Vagina (tissue), 2 donors: Measurements from ENCODE around the gene DRAXIN. TPM values are rescaled to one million over a fixed set of nuclear protein-coding genes. Genes with fewer than 3 reads are reported as not detected.
A peak's percentile ranks its signal among the peaks of the same experiment; 100 is the strongest.

Experiments used
- DNase-seq, 2 donors: peaks; one replicate each; pipeline ENCODE4 v3.0.0-alpha.2; 2017; ENCODE audit errors: extremely low spot score in 2 of 2
- H3K27ac ChIP-seq: fragments of 200-600 bp; sonication (generic); one replicate; pipeline ENCODE4 v1.5.1; 2019
- H3K27me3 ChIP-seq: fragments of 200-600 bp; sonication (generic); one replicate; pipeline ENCODE4 v1.5.1; 2019
- H3K36me3 ChIP-seq, 2 donors: fragments of 200-600 bp; sonication (generic); one replicate each; pipeline ENCODE4 v1.5.1; 2017 to 2019
- H3K4me1 ChIP-seq: fragments of 200-600 bp; sonication (generic); one replicate; pipeline ENCODE4 v1.5.1; 2019
- H3K4me3 ChIP-seq, 2 donors: fragments of 200-600 bp; sonication (generic); 1 replicate in 1 of 2; 2 replicates in 1 of 2; pipeline ENCODE4 v1.5.1; 2016 to 2019
- H3K9me3 ChIP-seq: fragments of 200-600 bp; sonication (generic); one replicate; pipeline ENCODE4 v1.5.1; 2019
- CTCF ChIP-seq, 3 experiments: fragments of 450-650 bp in 2 of 3; fragments of 200-600 bp in 1 of 3; sonication (generic) in 1 of 3; IDR thresholded peaks; one replicate each; pipeline ENCODE4 v1.5.1; 2017 to 2019; ENCODE audit warnings: antibody characterized with exemption in 3 of 3, mild to moderate bottlenecking in 2 of 3, moderate library complexity in 2 of 3
- POLR2A ChIP-seq, 2 donors: fragments of 450-650 bp; IDR thresholded peaks; one replicate each; pipeline ENCODE4 v1.6.1; 2017; ENCODE audit warnings: antibody characterized with exemption in 2 of 2, mild to moderate bottlenecking in 2 of 2, moderate library complexity in 2 of 2
- POLR2AphosphoS5 ChIP-seq, 2 donors: sonication (generic); formaldehyde crosslinking; IDR thresholded peaks; one replicate each; pipeline ENCODE4 v1.9.0; 2017; ENCODE audit warnings: antibody characterized with exemption in 2 of 2, mild to moderate bottlenecking in 2 of 2, low read depth in 1 of 2; ENCODE audit not compliant: insufficient read depth in 1 of 2
- intact Hi-C: fragments of 100-400 bp; cut with DNase I; formaldehyde crosslinking; loops from one replicate; pipeline ENCODE4 v1.15.1; 2023
- total RNA-seq: library from RNA; depleted of rRNA; stranded (reverse); fragments of >200 nt; gene quantifications from one replicate; pipeline ENCODE4 v1.2.3, GENCODE V29; 2016

The DRAXIN gene
- total RNA-seq, 1 donor from 2014 or later: not detected

GRCh38 chr1:11652203-11652780 is 39.2 kb upstream of the DRAXIN start:
- Histone ChIP-seq H3K4me1 (peaks cover 48% of the 10 kb centered on the region), H3K9me3 (no peaks in the 10 kb centered on the region), H3K27me3 (peaks cover 9% of the 10 kb centered on the region), H3K27ac (no peak overlapping the region), H3K36me3 (no peaks in the 10 kb centered on the region), H3K4me3 (no peak overlapping the region)
- intact Hi-C loops: loop anchor here (5.0 kb wide), 1 partner anchor 70 kb away; no protein-coding TSS in a partner anchor
- no peak for TF ChIP-seq CTCF (IDR thresholded peaks at IDR 0.05)
- TF ChIP-seq POLR2A (IDR thresholded peaks at IDR 0.05): no peak
- TF ChIP-seq POLR2AphosphoS5 (IDR thresholded peaks at IDR 0.05; ENCODE audit: insufficient read depth in 1 of 2, low read depth in 1 of 2): no peak
- no peak for DNase-seq

GRCh38 chr1:11653101-11653860 is 38.2 kb upstream of the DRAXIN start:
- peak overlapping the region; percentile 82 for H3K27ac ChIP-seq

GRCh38 chr1:11653861-11654136 is 37.7 kb upstream of the DRAXIN start:
- intact Hi-C loops: loop anchor here (1.0 to 5.0 kb wide), 2 partner anchors 69 to 149 kb away; no protein-coding TSS in a partner anchor
- no peak for DNase-seq
- Histone ChIP-seq H3K4me1 (peaks cover 43% of the 10 kb centered on the region), H3K9me3 (no peaks in the 10 kb centered on the region), H3K27me3 (peaks cover 9% of the 10 kb centered on the region), H3K36me3 (no peaks in the 10 kb centered on the region), H3K27ac (peak overlapping the region; percentile 82), H3K4me3 (peak overlapping the region; percentile 58 to 94)
- TF ChIP-seq POLR2A (IDR thresholded peaks at IDR 0.05): no peak
- no peak for TF ChIP-seq POLR2AphosphoS5 (IDR thresholded peaks at IDR 0.05; ENCODE audit: insufficient read depth in 1 of 2, low read depth in 1 of 2)
- no peak for TF ChIP-seq CTCF (IDR thresholded peaks at IDR 0.05)

More at GRCh38 chr1:11653101-11653860, 38.2 kb upstream of the DRAXIN start:
- H3K4me3 ChIP-seq: peak overlapping the region; percentile 58 to 94
- peaks cover 9% of the 10 kb centered on the region for H3K27me3 ChIP-seq
- intact Hi-C loops: loop anchor here (5.0 kb wide), 1 partner anchor 69 kb away; no protein-coding TSS in a partner anchor
- no peak for DNase-seq
- peaks cover 48% of the 10 kb centered on the region for H3K4me1 ChIP-seq
- no peaks in the 10 kb centered on the region for H3K36me3 ChIP-seq
- no peaks in the 10 kb centered on the region for H3K9me3 ChIP-seq
- TF ChIP-seq POLR2A (IDR thresholded peaks at IDR 0.05) (no peak), CTCF (IDR thresholded peaks at IDR 0.05) (no peak), POLR2AphosphoS5 (IDR thresholded peaks at IDR 0.05; ENCODE audit: insufficient read depth in 1 of 2, low read depth in 1 of 2) (no peak)

- no peak for DNase-seq
- intact Hi-C loops: loop anchor here (1.0 to 5.0 kb wide), 2 partner anchors 68 to 148 kb away; no protein-coding TSS in a partner anchor
Observed at GRCh38 chr1:11654137-11654938, 37.2 kb upstream of the DRAXIN start, which contains the start of the genes FBXO2 and FBXO44. FBXO2 (minus strand) TSS chr1:11654429; CDS start chr1:11654340, 89 bp downstream. FBXO44 (plus strand) TSS chr1:11654877; CDS start chr1:11655836, 959 bp downstream.

More at GRCh38 chr1:11654137-11654938, 37.2 kb upstream of the DRAXIN start, which contains the start of the genes FBXO2 and FBXO44:
- no peak for TF ChIP-seq CTCF (IDR thresholded peaks at IDR 0.05)
- TF ChIP-seq POLR2A (IDR thresholded peaks at IDR 0.05): no peak
- no peak for TF ChIP-seq POLR2AphosphoS5 (IDR thresholded peaks at IDR 0.05; ENCODE audit: insufficient read depth in 1 of 2, low read depth in 1 of 2)
- peak within 1 kb of the TSS; percentile 82 for H3K27ac ChIP-seq
- no peaks in the 10 kb centered on the region for H3K36me3 ChIP-seq
- peak within 1 kb of the TSS; percentile 58 to 94 for H3K4me3 ChIP-seq
- H3K27me3 ChIP-seq: peaks cover 9% of the 10 kb centered on the region
- H3K9me3 ChIP-seq: no peaks in the 10 kb centered on the region
- H3K4me1 ChIP-seq: peaks cover 38% of the 10 kb centered on the region
